Measurements from ENCODE around the gene TMEM217.

Gene TMEM217

GRCh38 chr6:37284781-37285180 lies 26.8 kb upstream of the TMEM217 start:
- Histone ChIP-seq H3K27ac (peak overlapping the region; percentile 57 to 78), H3K9me3 (no peaks in the 10 kb centered on the region), H3K36me3 (peaks cover 14 to 80% (median 34%) of the 10 kb centered on the region in 3 donors), H3K27me3 (no peaks in the 10 kb centered on the region), H3K4me1 (peaks cover 0 to 53% (median 35%) of the 10 kb centered on the region in 4 donors), H3K4me3 (no peak overlapping the region)
- no peak for TF ChIP-seq CTCF (IDR thresholded peaks at IDR 0.05)
- intact Hi-C loops (cut with DNase I; ENCODE audit: low total_unique reads): no loop called here
- DNase-seq: no peak

- Histone ChIP-seq H3K27ac (peak overlapping the region; percentile 57 to 78), H3K4me1 (peaks cover 0 to 64% (median 42%) of the 10 kb centered on the region in 4 donors), H3K36me3 (peaks cover 14 to 73% (median 33%) of the 10 kb centered on the region in 3 donors), H3K4me3 (no peak overlapping the region), H3K27me3 (no peaks in the 10 kb centered on the region), H3K9me3 (no peaks in the 10 kb centered on the region)
- TF ChIP-seq CTCF (IDR thresholded peaks at IDR 0.05): no peak
- peak; percentile 83 to 92 for DNase-seq
- intact Hi-C loops (cut with DNase I; ENCODE audit: low total_unique reads): no loop called here
These were observed 25.8 kb upstream of the TMEM217 start for GRCh38 chr6:37283671-37284151.

DNA sequence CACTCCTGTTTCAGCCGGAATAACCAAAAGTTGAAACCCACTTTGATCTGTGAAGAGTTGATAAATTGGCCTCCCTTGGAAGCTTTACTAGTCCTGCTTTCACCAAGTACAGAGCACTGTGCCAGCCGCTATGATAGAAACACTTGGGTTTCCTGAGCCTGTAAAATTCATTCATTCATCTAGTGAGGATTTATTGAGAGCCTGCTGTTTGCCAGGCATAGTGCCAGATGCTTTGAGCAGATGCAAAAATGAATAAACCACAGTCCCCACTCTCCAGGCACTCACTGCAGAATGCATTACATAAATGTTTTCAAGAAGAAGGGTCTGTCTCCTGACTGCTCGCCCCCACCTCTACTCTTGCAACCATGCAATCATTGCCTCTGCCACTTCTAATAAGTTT lies 25.3 kb upstream of the TMEM217 start:
- Histone ChIP-seq H3K36me3 (peaks cover 14 to 68% (median 28%) of the 10 kb centered on the region in 3 donors), H3K27me3 (no peaks in the 10 kb centered on the region), H3K9me3 (no peaks in the 10 kb centered on the region), H3K4me1 (peaks cover 0 to 68% (median 43%) of the 10 kb centered on the region in 4 donors), H3K27ac (peak overlapping the region; percentile 53 to 78), H3K4me3 (no peak overlapping the region)
- DNase-seq: no peak
- intact Hi-C loops (cut with DNase I; ENCODE audit: low total_unique reads): no loop called here
- no peak for TF ChIP-seq CTCF (IDR thresholded peaks at IDR 0.05)

GRCh38 chr6:37282371-37282770 lies 24.4 kb upstream of the TMEM217 start:
- no peaks in the 10 kb centered on the region for H3K9me3 ChIP-seq
- no peaks in the 10 kb centered on the region for H3K27me3 ChIP-seq
- intact Hi-C loops (cut with DNase I; ENCODE audit: low total_unique reads): no loop called here
- peaks cover 0 to 77% (median 46%) of the 10 kb centered on the region in 4 donors for H3K4me1 ChIP-seq
- no peak for TF ChIP-seq CTCF (IDR thresholded peaks at IDR 0.05)
- no peak overlapping the region for H3K4me3 ChIP-seq
- H3K36me3 ChIP-seq: peaks cover 14 to 59% (median 20%) of the 10 kb centered on the region in 3 donors
- H3K27ac ChIP-seq: peak overlapping the region in 1 of 2 donors; percentile 78
- DNase-seq: no peak

DNA sequence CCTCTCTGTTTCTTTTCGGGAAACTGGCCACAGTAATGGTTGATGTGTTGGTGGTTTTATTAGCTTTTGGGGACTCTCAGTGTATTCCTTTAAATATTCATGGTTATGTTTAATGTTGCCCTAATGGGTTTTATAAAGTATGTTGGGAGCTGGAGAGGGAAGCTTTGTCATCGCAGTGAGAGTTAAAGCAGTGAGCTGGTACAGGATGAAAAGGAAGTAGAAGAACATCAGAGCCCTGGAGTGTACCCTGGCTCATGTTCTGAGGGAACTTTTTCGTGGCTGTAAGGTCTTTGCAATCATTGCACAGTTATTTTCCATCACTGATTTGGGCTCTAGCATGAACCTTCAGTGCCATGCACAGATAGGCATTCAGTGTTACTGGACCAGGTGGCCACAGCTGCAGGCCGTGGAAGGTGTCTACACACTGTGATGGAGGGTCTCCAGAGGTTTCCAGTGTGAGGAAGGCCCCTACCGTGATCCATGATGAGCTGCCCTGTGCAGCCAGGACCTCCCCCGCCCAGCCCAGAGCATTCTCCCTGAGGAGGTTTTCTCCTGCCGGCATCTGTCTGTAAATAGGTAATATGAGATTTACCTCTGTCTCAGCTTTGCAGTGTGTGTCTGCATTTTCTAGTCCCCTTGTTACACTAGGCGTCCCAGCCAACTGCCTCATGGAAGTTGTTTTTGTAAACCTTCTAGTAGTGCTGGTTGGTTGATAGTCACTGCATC lies 22.4 kb upstream of the TMEM217 start:
- Histone ChIP-seq H3K27ac (peak overlapping the region; percentile 74 to 78), H3K4me1 (peaks cover 0 to 82% (median 46%) of the 10 kb centered on the region in 4 donors), H3K27me3 (no peaks in the 10 kb centered on the region), H3K36me3 (peaks cover 7 to 39% (median 9%) of the 10 kb centered on the region in 3 donors), H3K4me3 (no peak overlapping the region), H3K9me3 (no peaks in the 10 kb centered on the region)
- intact Hi-C loops (cut with DNase I; ENCODE audit: low total_unique reads): no loop called here
- no peak for DNase-seq
- TF ChIP-seq CTCF (IDR thresholded peaks at IDR 0.05): no peak

Measured in tibial artery (tissue), 4 donors.